Omental fat pad (tissue), 4 donors: Measurements from ENCODE around the gene SOX4. TPM values are rescaled to one million over a fixed set of nuclear protein-coding genes. Genes with fewer than 3 reads are reported as not detected.

Experiments
- ATAC-seq: fragments of 150-250 bp; one replicate; pipeline ENCODE4 v1.9.1; 2016; ENCODE audit warnings: mild to moderate bottlenecking, moderate library complexity; ENCODE audit not compliant: low FRiP score
- DNase-seq: peaks from one replicate; pipeline ENCODE4 v3.0.0-alpha.2; 2019; ENCODE audit warnings: low spot score
- total RNA-seq, 4 donors: library from RNA; depleted of rRNA; stranded (reverse); fragments of >200 nt; gene quantifications; one replicate each; pipeline ENCODE4 v1.1.0, GENCODE V29; 2016
- TF ChIP-seq, protein P1 (sequence below), 3 donors: fragments of 450-650 bp; IDR thresholded peaks; one replicate each; pipeline ENCODE4 v1.5.1; 2016 to 2017; ENCODE audit warnings: antibody characterized with exemption in 3 of 3, mild to moderate bottlenecking in 3 of 3, moderate library complexity in 2 of 3

Gene SOX4
- total RNA-seq, 4 donors from 2014 or later, result 6.8 to 12.1 (median 9.4) TPM

DNA sequence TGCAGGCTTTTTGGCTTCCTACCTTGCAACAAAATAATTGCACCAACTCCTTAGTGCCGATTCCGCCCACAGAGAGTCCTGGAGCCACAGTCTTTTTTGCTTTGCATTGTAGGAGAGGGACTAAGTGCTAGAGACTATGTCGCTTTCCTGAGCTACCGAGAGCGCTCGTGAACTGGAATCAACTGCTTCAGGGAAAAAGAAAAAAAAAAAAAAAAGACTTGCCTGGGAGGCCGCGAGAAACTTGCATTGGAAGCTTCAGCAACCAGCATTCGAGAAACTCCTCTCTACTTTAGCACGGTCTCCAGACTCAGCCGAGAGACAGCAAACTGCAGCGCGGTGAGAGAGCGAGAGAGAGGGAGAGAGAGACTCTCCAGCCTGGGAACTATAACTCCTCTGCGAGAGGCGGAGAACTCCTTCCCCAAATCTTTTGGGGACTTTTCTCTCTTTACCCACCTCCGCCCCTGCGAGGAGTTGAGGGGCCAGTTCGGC is 420 bp downstream of the SOX4 start:
- TF ChIP-seq, protein P1, sequence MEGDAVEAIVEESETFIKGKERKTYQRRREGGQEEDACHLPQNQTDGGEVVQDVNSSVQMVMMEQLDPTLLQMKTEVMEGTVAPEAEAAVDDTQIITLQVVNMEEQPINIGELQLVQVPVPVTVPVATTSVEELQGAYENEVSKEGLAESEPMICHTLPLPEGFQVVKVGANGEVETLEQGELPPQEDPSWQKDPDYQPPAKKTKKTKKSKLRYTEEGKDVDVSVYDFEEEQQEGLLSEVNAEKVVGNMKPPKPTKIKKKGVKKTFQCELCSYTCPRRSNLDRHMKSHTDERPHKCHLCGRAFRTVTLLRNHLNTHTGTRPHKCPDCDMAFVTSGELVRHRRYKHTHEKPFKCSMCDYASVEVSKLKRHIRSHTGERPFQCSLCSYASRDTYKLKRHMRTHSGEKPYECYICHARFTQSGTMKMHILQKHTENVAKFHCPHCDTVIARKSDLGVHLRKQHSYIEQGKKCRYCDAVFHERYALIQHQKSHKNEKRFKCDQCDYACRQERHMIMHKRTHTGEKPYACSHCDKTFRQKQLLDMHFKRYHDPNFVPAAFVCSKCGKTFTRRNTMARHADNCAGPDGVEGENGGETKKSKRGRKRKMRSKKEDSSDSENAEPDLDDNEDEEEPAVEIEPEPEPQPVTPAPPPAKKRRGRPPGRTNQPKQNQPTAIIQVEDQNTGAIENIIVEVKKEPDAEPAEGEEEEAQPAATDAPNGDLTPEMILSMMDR (IDR thresholded peaks at IDR 0.05), result no peak
- no peak for DNase-seq
- ATAC-seq, result peak; percentile 12

GRCh38 chr6:21594416-21595281 is 1.1 kb downstream of the SOX4 start:
- DNase-seq, result peak; percentile 28
- peak; percentile 45 for ATAC-seq
- TF ChIP-seq, protein P1 (IDR thresholded peaks at IDR 0.05), result no peak

GRCh38 chr6:21595285-21596144 is 2.0 kb downstream of the SOX4 start:
- peak; percentile 33 for DNase-seq
- ATAC-seq, result peak; percentile 44
- TF ChIP-seq, protein P1 (IDR thresholded peaks at IDR 0.05), result no peak

DNA sequence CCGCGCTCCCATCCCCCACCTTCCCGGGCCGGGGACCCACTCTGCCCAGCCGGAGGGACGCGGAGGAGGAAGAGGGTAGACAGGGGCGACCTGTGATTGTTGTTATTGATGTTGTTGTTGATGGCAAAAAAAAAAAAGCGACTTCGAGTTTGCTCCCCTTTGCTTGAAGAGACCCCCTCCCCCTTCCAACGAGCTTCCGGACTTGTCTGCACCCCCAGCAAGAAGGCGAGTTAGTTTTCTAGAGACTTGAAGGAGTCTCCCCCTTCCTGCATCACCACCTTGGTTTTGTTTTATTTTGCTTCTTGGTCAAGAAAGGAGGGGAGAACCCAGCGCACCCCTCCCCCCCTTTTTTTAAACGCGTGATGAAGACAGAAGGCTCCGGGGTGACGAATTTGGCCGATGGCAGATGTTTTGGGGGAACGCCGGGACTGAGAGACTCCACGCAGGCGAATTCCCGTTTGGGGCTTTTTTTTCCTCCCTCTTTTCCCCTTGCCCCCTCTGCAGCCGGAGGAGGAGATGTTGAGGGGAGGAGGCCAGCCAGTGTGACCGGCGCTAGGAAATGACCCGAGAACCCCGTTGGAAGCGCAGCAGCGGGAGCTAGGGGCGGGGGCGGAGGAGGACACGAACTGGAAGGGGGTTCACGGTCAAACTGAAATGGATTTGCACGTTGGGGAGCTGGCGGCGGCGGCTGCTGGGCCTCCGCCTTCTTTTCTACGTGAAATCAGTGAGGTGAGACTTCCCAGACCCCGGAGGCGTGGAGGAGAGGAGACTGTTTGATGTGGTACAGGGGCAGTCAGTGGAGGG is 2.8 kb downstream of the SOX4 start:
- peak; percentile 32 for DNase-seq
- TF ChIP-seq, protein P1 (IDR thresholded peaks at IDR 0.05), result no peak
- no peak for ATAC-seq

DNA sequence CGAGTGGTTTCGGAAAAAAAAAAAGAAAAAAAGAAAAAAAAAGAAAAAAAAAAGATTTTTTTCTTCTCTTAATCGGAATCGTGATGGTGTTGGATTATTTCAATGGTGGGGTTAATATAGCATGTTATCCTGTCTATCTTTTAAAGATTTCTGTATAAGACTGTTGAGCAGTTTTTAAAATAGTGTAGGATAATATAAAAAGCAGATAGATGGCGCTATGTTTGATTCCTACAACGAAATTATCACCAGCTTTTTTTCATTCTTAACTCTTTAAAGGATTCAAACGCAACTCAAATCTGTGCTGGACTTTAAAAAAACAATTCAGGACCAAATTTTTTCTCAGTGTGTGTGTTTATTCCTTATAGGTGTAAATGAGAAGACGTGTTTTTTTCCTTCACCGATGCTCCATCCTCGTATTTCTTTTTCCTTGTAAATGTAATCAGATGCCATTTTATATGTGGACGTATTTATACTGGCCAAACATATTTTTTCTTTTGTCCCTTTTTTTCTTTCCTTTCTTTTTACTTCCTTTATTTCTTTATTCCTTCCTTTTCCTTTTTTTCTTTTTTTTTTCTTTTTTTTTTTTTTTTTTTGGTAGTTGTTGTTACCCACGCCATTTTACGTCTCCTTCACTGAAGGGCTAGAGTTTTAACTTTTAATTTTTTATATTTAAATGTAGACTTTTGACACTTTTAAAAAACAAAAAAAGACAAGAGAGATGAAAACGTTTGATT is 3.6 kb downstream of the SOX4 start:
- ATAC-seq (no peak), DNase-seq (no peak)
- TF ChIP-seq, protein P1 (IDR thresholded peaks at IDR 0.05), result no peak
